GM23338 (cell line): ENCODE measurements around the gene DSC2. TPM values are rescaled to one million over a fixed set of nuclear protein-coding genes. Genes with fewer than 3 reads are reported as not detected.

Experiments used
- ATAC-seq: fragments of 200-7000 bp; cut with Tn5 transposase; 3 replicates; pipeline ENCODE4 v1.9.1; 2020
- DNase-seq: peaks from one replicate; pipeline ENCODE4 v3.0.0-alpha.2; 2015; ENCODE audit warnings: low spot score
- H2AFZ ChIP-seq: fragments of 200-600 bp; sonication (generic); 2 replicates; pipeline ENCODE4 v1.8.0; 2016; ENCODE audit warnings: antibody characterized with exemption, mild to moderate bottlenecking, moderate library complexity
- H3F3A ChIP-seq: fragments of 200-600 bp; sonication (generic); replicated peaks from 2 replicates; pipeline ENCODE4 v1.8.0; 2017; ENCODE audit warnings: antibody characterized with exemption, mixed run types, low read depth
- H3K27ac ChIP-seq: fragments of 200-600 bp; sonication (generic); 2 replicates; pipeline ENCODE4 v1.6.1; 2016; ENCODE audit warnings: low read depth
- H3K27me3 ChIP-seq: fragments of 200-600 bp; sonication (generic); 2 replicates; pipeline ENCODE4 v1.8.0; 2016; ENCODE audit warnings: mild to moderate bottlenecking, mixed run types, moderate library complexity; ENCODE audit not compliant: insufficient read depth
- H3K36me3 ChIP-seq: fragments of 200-600 bp; sonication (generic); 2 replicates; pipeline ENCODE4 v1.8.0; 2016; ENCODE audit warnings: mild to moderate bottlenecking; ENCODE audit not compliant: insufficient read depth
- H3K4me1 ChIP-seq: fragments of 200-600 bp; sonication (generic); 2 replicates; pipeline ENCODE4 v1.8.0; 2016; ENCODE audit warnings: mild to moderate bottlenecking, moderate library complexity; ENCODE audit not compliant: insufficient read depth
- H3K4me2 ChIP-seq: fragments of 200-600 bp; sonication (generic); 2 replicates; pipeline ENCODE4 v1.7.1; 2017; ENCODE audit warnings: mixed run types
- H3K4me3 ChIP-seq: fragments of 200-600 bp; sonication (generic); 2 replicates; pipeline ENCODE4 v1.6.1; 2016; ENCODE audit warnings: mixed run types
- H3K79me2 ChIP-seq: fragments of 200-600 bp; sonication (generic); replicated peaks from 2 replicates; pipeline ENCODE4 v1.8.0; 2017; ENCODE audit warnings: mild to moderate bottlenecking; ENCODE audit not compliant: insufficient read depth
- H3K9me2 ChIP-seq: fragments of 200-600 bp; sonication (generic); 2 replicates; pipeline ENCODE4 v1.8.0; 2017; ENCODE audit not compliant: insufficient read depth
- H4K20me1 ChIP-seq: fragments of 200-600 bp; sonication (generic); replicated peaks from 2 replicates; pipeline ENCODE4 v1.8.0; 2017; ENCODE audit warnings: mild to moderate bottlenecking; ENCODE audit not compliant: insufficient read depth
- H3K27ac Mint-ChIP-seq: 2 replicates; pipeline ENCODE4 v1.8.0; 2020; ENCODE audit warnings: inconsistent platforms, mild to moderate bottlenecking, moderate library complexity, mixed read lengths
- H3K27me3 Mint-ChIP-seq: 3 replicates; pipeline ENCODE4 v1.8.0; 2022; ENCODE audit warnings: low read depth, mild to moderate bottlenecking, moderate library complexity, mixed read lengths, inconsistent platforms; ENCODE audit not compliant: insufficient read depth, poor library complexity
- H3K36me3 Mint-ChIP-seq: 3 replicates; pipeline ENCODE4 v1.8.0; 2021; ENCODE audit warnings: low read depth, mild to moderate bottlenecking, inconsistent platforms, moderate library complexity, mixed read lengths
- H3K4me1 Mint-ChIP-seq: 3 replicates; pipeline ENCODE4 v1.8.0; 2020; ENCODE audit warnings: mild to moderate bottlenecking, inconsistent platforms, mixed read lengths
- H3K4me3 Mint-ChIP-seq: 3 replicates; pipeline ENCODE4 v1.8.0; 2021; ENCODE audit warnings: moderate library complexity, mild to moderate bottlenecking, inconsistent platforms, mixed read lengths
- H3K9me3 Mint-ChIP-seq: 3 replicates; pipeline ENCODE4 v1.8.0; 2020; ENCODE audit warnings: moderate library complexity, mild to moderate bottlenecking, inconsistent platforms, mixed read lengths
- CREB1 ChIP-seq: fragments of 250-450 bp; sonication (Bioruptor Pico); IDR thresholded peaks from 2 replicates; pipeline ENCODE4 v1.5.0; 2020; ENCODE audit warnings: low read depth, mild to moderate bottlenecking, moderate library complexity
- EZH2 ChIP-seq: fragments of 200-600 bp; sonication (generic); IDR thresholded peaks from one replicate; pipeline ENCODE4 v1.8.0; 2017; ENCODE audit warnings: antibody characterized with exemption, mild to moderate bottlenecking, low read depth; ENCODE audit not compliant: unreplicated experiment
- EZH2phosphoT487 ChIP-seq: fragments of 200-600 bp; sonication (generic); IDR thresholded peaks from one replicate; pipeline ENCODE4 v1.8.1; 2018; ENCODE audit warnings: antibody characterized with exemption; ENCODE audit not compliant: unreplicated experiment
- JUNB ChIP-seq: IDR thresholded peaks from one replicate; pipeline ENCODE4 v1.6.1; 2016; ENCODE audit warnings: antibody characterized with exemption; ENCODE audit not compliant: unreplicated experiment
- NANOG ChIP-seq: IDR thresholded peaks from 2 replicates; pipeline ENCODE4 v1.6.1; 2016; ENCODE audit warnings: antibody characterized with exemption, borderline replicate concordance
- POLR2AphosphoS5 ChIP-seq: IDR thresholded peaks from 2 replicates; pipeline ENCODE4 v1.6.1; 2016; ENCODE audit warnings: antibody characterized with exemption, low read depth
- REST ChIP-seq: IDR thresholded peaks from one replicate; pipeline ENCODE4 v1.6.1; 2018; ENCODE audit warnings: antibody characterized with exemption; ENCODE audit not compliant: unreplicated experiment
- STAT1 ChIP-seq: IDR thresholded peaks from one replicate; pipeline ENCODE4 v1.6.1; 2016; ENCODE audit warnings: antibody characterized with exemption; ENCODE audit not compliant: unreplicated experiment
- ZNF114 ChIP-seq: fragments of 250-450 bp; sonication (Bioruptor Pico); IDR thresholded peaks from 2 replicates; pipeline ENCODE4 v1.5.0; 2020; ENCODE audit warnings: mild to moderate bottlenecking, moderate library complexity
- ZNF331 ChIP-seq: fragments of 250-450 bp; sonication (Bioruptor Pico); IDR thresholded peaks from 2 replicates; pipeline ENCODE4 v1.5.0; 2020; ENCODE audit warnings: low read depth, mild to moderate bottlenecking, moderate library complexity
- ZNF462 ChIP-seq: fragments of 250-450 bp; sonication (Bioruptor Pico); IDR thresholded peaks from 2 replicates; pipeline ENCODE4 v1.5.0; 2020; ENCODE audit warnings: mild to moderate bottlenecking, moderate library complexity
- polyA plus RNA-seq: library from polyadenylated mRNA; unstranded; fragments of >200 nt; fragmentation: Nextera tagmentation; extraction: Ambion mirVana; gene quantifications from 2 replicates; pipeline ENCODE4 v1.2.1, GENCODE V29; 2016
- total RNA-seq: library from RNA; depleted of rRNA; stranded (reverse); fragments of >200 nt; shearing (Covaris generic); gene quantifications from 2 replicates; pipeline ENCODE4 v1.2.3, GENCODE V29; 2014
- TF ChIP-seq, protein P1 (sequence below), 2 experiments: fragments of 200-600 bp in 1 of 2; sonication (generic) in 1 of 2; conservative IDR thresholded peaks; 2 replicates each; pipeline versions ENCODE4 v1.5.1 to v1.6.1; 2016 to 2017; ENCODE audit warnings: antibody characterized with exemption in 2 of 2, low read depth in 2 of 2, mild to moderate bottlenecking in 2 of 2, moderate library complexity in 1 of 2
- TF ChIP-seq, protein P2 (sequence below): IDR thresholded peaks from 2 replicates; pipeline ENCODE4 v1.6.1; 2016; ENCODE audit warnings: antibody characterized with exemption

DSC2 gene
- total and polyA plus RNA-seq, 2 experiments from 2014 or later = 10.5 to 20.4 TPM

- H3K9me2 ChIP-seq = no peaks in the 10 kb centered on the region
- Mint-ChIP-seq H3K4me1 (peaks cover 6% of the 10 kb centered on the region; the same call in 2 of the 3 replicates), H3K36me3 (peaks cover 42% of the 10 kb centered on the region), H3K27me3 (peaks cover 3% of the 10 kb centered on the region), H3K4me3 (no peak overlapping the region), H3K9me3 (no peaks in the 10 kb centered on the region; the same call in 2 of the 3 replicates), H3K27ac (no peak overlapping the region)
- no peak for DNase-seq
- H3K4me2 ChIP-seq = no peak overlapping the region
- H4K20me1 ChIP-seq = no peaks in the 10 kb centered on the region
- H3F3A ChIP-seq = no peaks in the 10 kb centered on the region
- no peaks in the 10 kb centered on the region for H3K27me3 ChIP-seq
- H3K79me2 ChIP-seq = peaks cover 23% of the 10 kb centered on the region
- H2AFZ ChIP-seq = no peak overlapping the region
- TF ChIP-seq EZH2 (no peak), POLR2AphosphoS5 (no peak), REST (no peak), ZNF462 (CRISPR knock-in tag) (no peak), STAT1 (no peak), CREB1 (CRISPR knock-in tag) (no peak), ZNF331 (no peak), NANOG (no peak), ZNF114 (CRISPR knock-in tag) (no peak), JUNB (no peak), EZH2phosphoT487 (no peak)
- TF ChIP-seq, protein P1, sequence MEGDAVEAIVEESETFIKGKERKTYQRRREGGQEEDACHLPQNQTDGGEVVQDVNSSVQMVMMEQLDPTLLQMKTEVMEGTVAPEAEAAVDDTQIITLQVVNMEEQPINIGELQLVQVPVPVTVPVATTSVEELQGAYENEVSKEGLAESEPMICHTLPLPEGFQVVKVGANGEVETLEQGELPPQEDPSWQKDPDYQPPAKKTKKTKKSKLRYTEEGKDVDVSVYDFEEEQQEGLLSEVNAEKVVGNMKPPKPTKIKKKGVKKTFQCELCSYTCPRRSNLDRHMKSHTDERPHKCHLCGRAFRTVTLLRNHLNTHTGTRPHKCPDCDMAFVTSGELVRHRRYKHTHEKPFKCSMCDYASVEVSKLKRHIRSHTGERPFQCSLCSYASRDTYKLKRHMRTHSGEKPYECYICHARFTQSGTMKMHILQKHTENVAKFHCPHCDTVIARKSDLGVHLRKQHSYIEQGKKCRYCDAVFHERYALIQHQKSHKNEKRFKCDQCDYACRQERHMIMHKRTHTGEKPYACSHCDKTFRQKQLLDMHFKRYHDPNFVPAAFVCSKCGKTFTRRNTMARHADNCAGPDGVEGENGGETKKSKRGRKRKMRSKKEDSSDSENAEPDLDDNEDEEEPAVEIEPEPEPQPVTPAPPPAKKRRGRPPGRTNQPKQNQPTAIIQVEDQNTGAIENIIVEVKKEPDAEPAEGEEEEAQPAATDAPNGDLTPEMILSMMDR (conservative IDR thresholded peaks at IDR 0.05; ENCODE audit: low read depth in 2 of 2) = no peak
- TF ChIP-seq, protein P2, sequence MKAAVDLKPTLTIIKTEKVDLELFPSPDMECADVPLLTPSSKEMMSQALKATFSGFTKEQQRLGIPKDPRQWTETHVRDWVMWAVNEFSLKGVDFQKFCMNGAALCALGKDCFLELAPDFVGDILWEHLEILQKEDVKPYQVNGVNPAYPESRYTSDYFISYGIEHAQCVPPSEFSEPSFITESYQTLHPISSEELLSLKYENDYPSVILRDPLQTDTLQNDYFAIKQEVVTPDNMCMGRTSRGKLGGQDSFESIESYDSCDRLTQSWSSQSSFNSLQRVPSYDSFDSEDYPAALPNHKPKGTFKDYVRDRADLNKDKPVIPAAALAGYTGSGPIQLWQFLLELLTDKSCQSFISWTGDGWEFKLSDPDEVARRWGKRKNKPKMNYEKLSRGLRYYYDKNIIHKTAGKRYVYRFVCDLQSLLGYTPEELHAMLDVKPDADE = no peak
- peaks cover 18% of the 10 kb centered on the region; the same call in 1 of the 2 replicates for H3K36me3 ChIP-seq
- no peak overlapping the region for H3K27ac ChIP-seq
- H3K4me3 ChIP-seq = no peak overlapping the region
- ATAC-seq = no peak
- H3K4me1 ChIP-seq = no peaks in the 10 kb centered on the region
Observed at GRCh38 chr18:31091350-31091749, 10.9 kb downstream of the DSC2 start.
